Measurements from ENCODE around the gene FAM168B.

GRCh38 chr2:131010566-131010965, 82.7 kb downstream of the FAM168B start:
- TF ChIP-seq EZH2 (IDR thresholded peaks at IDR 0.05; ENCODE audit: borderline replicate concordance, low read length), result no peak
- TF ChIP-seq CTCF (IDR thresholded peaks at IDR 0.05; ENCODE audit: low read length), result no peak
